Fibroblast of lung (primary cell): ENCODE measurements around the gene B3GNT4. TPM values are rescaled to one million over a fixed set of nuclear protein-coding genes. Genes with fewer than 3 reads are reported as not detected.

ENCODE experiments used
- DNase-seq, 2 donors: peaks; one replicate each; pipeline versions ENCODE4 v3.0.0 to v3.0.0-alpha.2; 2010; ENCODE audit warnings: low read depth in 2 of 2
- H2AFZ ChIP-seq: 2 replicates; pipeline ENCODE4 v1.5.1; 2012; ENCODE audit warnings: low read length, control low read depth, inconsistent platforms
- H3K27ac ChIP-seq: 2 replicates; pipeline ENCODE4 v1.5.1; 2011; ENCODE audit warnings: low read length, control low read depth; ENCODE audit not compliant: insufficient read depth
- H3K27me3 ChIP-seq: 2 replicates; pipeline ENCODE4 v1.5.1; 2011; ENCODE audit warnings: mild to moderate bottlenecking, low read length; ENCODE audit not compliant: control insufficient read depth, insufficient read depth
- H3K36me3 ChIP-seq: 2 replicates; pipeline ENCODE4 v1.5.1; 2011; ENCODE audit warnings: low read length; ENCODE audit not compliant: control insufficient read depth, insufficient read depth
- H3K4me1 ChIP-seq: 2 replicates; pipeline ENCODE4 v1.5.1; 2011; ENCODE audit warnings: low read length; ENCODE audit not compliant: control insufficient read depth, insufficient read depth; ENCODE audit errors: extremely low read depth
- H3K4me2 ChIP-seq: 2 replicates; pipeline ENCODE4 v1.5.1; 2011; ENCODE audit warnings: low read length, control low read depth; ENCODE audit not compliant: insufficient read depth; ENCODE audit errors: extremely low read depth
- H3K4me3 ChIP-seq, 4 experiments: fragments of 200-600 bp in 1 of 4; sonication (generic) in 1 of 4; replicated peaks in 1 of 4; 2 replicates each; pipeline ENCODE4 v1.5.1; 2011 to 2016; ENCODE audit warnings: low read length in 4 of 4, low read depth in 3 of 4, mild to moderate bottlenecking in 3 of 4, control low read depth in 2 of 4, inconsistent platforms in 1 of 4, mixed read lengths in 1 of 4; ENCODE audit not compliant: insufficient read depth in 1 of 4; ENCODE audit errors: control extremely low read depth in 1 of 4
- H3K79me2 ChIP-seq: 2 replicates; pipeline ENCODE4 v1.5.1; 2012; ENCODE audit warnings: mild to moderate bottlenecking, low read length, inconsistent platforms; ENCODE audit not compliant: control insufficient read depth, insufficient read depth
- H3K9ac ChIP-seq: 2 replicates; pipeline ENCODE4 v1.5.1; 2011; ENCODE audit warnings: mild to moderate bottlenecking, low read length, control low read depth; ENCODE audit not compliant: insufficient read depth
- H3K9me3 ChIP-seq: 2 replicates; pipeline ENCODE4 v1.5.1; 2012; ENCODE audit warnings: low read depth, low read length; ENCODE audit not compliant: control insufficient read depth, insufficient read depth
- H4K20me1 ChIP-seq: 2 replicates; pipeline ENCODE4 v1.5.1; 2011; ENCODE audit warnings: low read length; ENCODE audit not compliant: control insufficient read depth, insufficient read depth; ENCODE audit errors: extremely low read depth
- CTCF ChIP-seq, 2 donors: IDR thresholded peaks in 1 of 2; conservative IDR thresholded peaks in 1 of 2; 1 replicate in 1 of 2; 2 replicates in 1 of 2; pipeline ENCODE4 v1.5.1; 2011 to 2012; ENCODE audit warnings: low read length in 2 of 2, control low read depth in 1 of 2, inconsistent platforms in 1 of 2, low read depth in 1 of 2, mild to moderate bottlenecking in 1 of 2
- EZH2 ChIP-seq: IDR thresholded peaks from 2 replicates; pipeline ENCODE4 v1.5.1; 2012; ENCODE audit warnings: low read length, control low read depth, mild to moderate bottlenecking; ENCODE audit errors: missing control alignments
- polyA plus RNA-seq, 2 donors: library from polyadenylated mRNA; depleted of rRNA in 1 of 2; stranded (reverse) in 1 of 2; unstranded in 1 of 2; fragments of >200 nt; gene quantifications; 2 replicates each; pipeline ENCODE4 v1.2.1, GENCODE V29; 2011 to 2012; ENCODE audit warnings: missing spikeins in 1 of 2
- total RNA-seq: library from RNA; depleted of rRNA; stranded (reverse); fragments of >200 nt; gene quantifications from 2 replicates; pipeline ENCODE4 v1.2.1, GENCODE V29; 2014

The B3GNT4 gene
- total and polyA plus RNA-seq, 2 donors (not counting 1 experiment from before 2014, with no cell fraction given) = 0.12 to 0.33 TPM

DNA sequence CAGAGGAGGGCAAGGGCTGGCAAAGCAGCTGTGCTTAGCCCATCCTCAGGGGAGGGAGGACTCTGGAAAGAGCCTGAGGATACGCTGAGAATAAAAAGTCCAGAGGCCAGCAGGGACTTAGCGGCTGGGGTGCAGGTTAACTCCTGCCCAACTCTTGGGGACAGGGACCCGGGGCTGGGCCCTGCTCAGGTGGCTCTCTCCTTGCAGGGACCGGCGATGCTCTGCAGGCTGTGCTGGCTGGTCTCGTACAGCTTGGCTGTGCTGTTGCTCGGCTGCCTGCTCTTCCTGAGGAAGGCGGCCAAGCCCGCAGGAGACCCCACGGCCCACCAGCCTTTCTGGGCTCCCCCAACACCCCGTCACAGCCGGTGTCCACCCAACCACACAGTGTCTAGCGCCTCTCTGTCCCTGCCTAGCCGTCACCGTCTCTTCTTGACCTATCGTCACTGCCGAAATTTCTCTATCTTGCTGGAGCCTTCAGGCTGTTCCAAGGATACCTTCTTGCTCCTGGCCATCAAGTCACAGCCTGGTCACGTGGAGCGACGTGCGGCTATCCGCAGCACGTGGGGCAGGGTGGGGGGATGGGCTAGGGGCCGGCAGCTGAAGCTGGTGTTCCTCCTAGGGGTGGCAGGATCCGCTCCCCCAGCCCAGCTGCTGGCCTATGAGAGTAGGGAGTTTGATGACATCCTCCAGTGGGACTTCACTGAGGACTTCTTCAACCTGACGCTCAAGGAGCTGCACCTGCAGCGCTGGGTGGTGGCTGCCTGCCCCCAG is 2.8 kb downstream of the B3GNT4 start:
- no peak overlapping the region for H3K27ac ChIP-seq
- H4K20me1 ChIP-seq = no peaks in the 10 kb centered on the region
- no peak overlapping the region for H3K4me3 ChIP-seq
- H3K4me1 ChIP-seq = no peaks in the 10 kb centered on the region
- H2AFZ ChIP-seq = no peak overlapping the region
- H3K9ac ChIP-seq = no peak overlapping the region
- TF ChIP-seq CTCF (conservative IDR thresholded peaks at IDR 0.05 in 1 of 2, IDR thresholded peaks at IDR 0.05 in 1 of 2; ENCODE audit: low read depth in 1 of 2, low read length in 2 of 2) = no peak
- no peak for TF ChIP-seq EZH2
- no peak for DNase-seq
- H3K4me2 ChIP-seq = no peak overlapping the region
- H3K79me2 ChIP-seq = no peaks in the 10 kb centered on the region
- peaks cover 5% of the 10 kb centered on the region for H3K36me3 ChIP-seq
- peaks cover 12% of the 10 kb centered on the region for H3K27me3 ChIP-seq
- H3K9me3 ChIP-seq = no peaks in the 10 kb centered on the region

DNA sequence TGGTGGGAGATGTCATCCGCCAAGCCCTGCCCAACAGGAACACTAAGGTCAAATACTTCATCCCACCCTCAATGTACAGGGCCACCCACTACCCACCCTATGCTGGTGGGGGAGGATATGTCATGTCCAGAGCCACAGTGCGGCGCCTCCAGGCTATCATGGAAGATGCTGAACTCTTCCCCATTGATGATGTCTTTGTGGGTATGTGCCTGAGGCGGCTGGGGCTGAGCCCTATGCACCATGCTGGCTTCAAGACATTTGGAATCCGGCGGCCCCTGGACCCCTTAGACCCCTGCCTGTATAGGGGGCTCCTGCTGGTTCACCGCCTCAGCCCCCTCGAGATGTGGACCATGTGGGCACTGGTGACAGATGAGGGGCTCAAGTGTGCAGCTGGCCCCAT is 3.5 kb downstream of the B3GNT4 start:
- Histone ChIP-seq H3K4me3 (no peak overlapping the region), H3K9ac (no peak overlapping the region), H3K9me3 (no peaks in the 10 kb centered on the region), H3K4me2 (no peak overlapping the region), H3K27me3 (peaks cover 12% of the 10 kb centered on the region), H4K20me1 (no peaks in the 10 kb centered on the region), H2AFZ (no peak overlapping the region), H3K4me1 (no peaks in the 10 kb centered on the region), H3K36me3 (peaks cover 5% of the 10 kb centered on the region), H3K27ac (no peak overlapping the region), H3K79me2 (no peaks in the 10 kb centered on the region)
- TF ChIP-seq EZH2 = no peak
- no peak for DNase-seq

DNA sequence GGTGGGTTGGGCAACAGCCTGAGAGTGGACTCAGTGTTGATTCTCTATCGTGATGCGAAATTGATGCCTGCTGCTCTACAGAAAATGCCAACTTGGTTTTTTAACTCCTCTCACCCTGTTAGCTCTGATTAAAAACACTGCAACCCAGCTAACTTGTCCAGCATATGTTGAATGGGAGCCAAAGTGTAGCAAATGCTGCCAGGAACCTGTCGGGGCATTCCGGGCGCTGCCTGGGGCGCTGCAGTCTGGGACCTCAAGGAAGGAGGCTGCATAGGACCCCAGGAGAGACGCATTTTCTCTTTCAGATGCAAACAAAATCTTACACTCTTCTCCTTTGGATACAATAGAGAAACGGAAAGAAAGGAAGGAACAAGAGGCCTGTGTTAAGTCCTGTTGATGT is 3.9 kb downstream of the B3GNT4 start:
- Histone ChIP-seq H3K9me3 (no peaks in the 10 kb centered on the region), H3K36me3 (peaks cover 8% of the 10 kb centered on the region), H3K4me3 (no peak overlapping the region), H3K9ac (no peak overlapping the region), H3K79me2 (no peaks in the 10 kb centered on the region), H3K4me1 (no peaks in the 10 kb centered on the region), H3K4me2 (no peak overlapping the region), H3K27me3 (peaks cover 12% of the 10 kb centered on the region), H4K20me1 (no peaks in the 10 kb centered on the region), H3K27ac (no peak overlapping the region), H2AFZ (no peak overlapping the region)
- DNase-seq = no peak
- no peak for TF ChIP-seq EZH2
- TF ChIP-seq CTCF (conservative IDR thresholded peaks at IDR 0.05 in 1 of 2, IDR thresholded peaks at IDR 0.05 in 1 of 2; ENCODE audit: low read depth in 1 of 2, low read length in 2 of 2) = no peak
